CD4-positive, alpha-beta T cell treated with Interleukin-17A for 1 hour (primary cell): ENCODE measurements around the gene LYST.

Source experiments
- DNase-seq: peaks from one replicate; pipeline ENCODE4 v3.0.0-alpha.2; 2020

Gene LYST

DNA sequence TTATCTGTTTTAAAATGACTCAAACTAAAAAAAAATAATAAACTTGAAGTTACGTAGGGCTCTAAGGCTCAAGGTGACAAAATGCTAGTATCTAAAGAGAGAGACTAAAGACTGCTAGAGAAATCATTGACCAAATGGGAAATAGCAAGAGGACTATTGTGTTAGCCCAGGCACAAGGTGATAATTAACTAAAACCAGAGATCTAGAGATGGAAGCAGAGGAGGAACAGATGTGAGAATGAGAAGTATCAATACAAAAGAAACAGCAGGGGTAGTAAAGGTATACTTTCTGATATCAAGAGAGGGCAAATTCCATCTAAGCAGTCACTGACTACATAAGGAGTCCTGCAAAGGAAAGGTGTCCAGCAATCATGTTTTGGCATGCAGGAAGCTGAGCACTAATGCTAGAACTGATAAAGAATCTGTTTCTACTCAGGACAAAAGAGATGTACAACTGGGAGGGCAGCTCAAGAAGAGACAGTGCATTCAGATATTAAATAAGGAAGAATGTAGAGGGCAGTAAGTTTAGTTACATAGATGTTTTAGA, 116.9 kb downstream of the LYST start:
- no peak for DNase-seq

DNA sequence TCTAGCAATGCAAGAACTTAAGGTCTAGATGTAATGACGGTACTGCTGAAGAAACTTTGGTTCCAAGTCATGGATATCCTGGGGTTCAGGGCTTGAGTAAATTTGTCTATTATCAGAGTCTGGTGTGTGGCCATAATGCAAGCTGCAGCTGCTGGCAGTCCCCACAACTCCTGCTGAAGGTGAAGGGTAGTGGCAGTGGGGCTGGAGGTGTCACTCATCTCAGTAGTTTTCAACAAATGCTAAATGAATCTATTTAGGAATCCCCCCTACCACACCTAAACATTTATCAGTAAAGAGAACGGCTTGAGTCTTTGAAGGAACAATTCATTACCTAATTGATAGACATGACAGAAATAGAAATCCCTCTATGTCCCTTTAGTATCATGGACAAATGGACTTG, 118.0 kb downstream of the LYST start:
- no peak for DNase-seq

DNA sequence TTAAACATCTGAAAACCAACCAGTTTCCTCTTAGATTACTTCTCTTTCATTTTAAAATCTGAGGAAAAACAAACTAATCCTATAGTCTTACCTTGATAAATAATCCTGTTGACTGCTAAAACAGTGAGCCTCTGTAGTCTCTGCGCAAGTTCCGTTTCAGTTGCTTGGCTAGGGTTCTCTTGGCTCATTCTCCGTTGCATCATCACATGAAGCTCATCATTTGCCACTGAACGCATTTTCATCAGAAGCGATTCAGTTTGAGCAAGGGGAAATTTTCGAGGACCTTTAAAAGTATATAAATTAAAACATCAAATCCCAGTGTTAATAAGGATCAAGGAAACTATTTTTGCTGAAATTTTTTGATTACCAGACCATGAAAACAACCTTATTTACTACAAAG, 120.5 kb downstream of the LYST start:
- no peak for DNase-seq

DNA sequence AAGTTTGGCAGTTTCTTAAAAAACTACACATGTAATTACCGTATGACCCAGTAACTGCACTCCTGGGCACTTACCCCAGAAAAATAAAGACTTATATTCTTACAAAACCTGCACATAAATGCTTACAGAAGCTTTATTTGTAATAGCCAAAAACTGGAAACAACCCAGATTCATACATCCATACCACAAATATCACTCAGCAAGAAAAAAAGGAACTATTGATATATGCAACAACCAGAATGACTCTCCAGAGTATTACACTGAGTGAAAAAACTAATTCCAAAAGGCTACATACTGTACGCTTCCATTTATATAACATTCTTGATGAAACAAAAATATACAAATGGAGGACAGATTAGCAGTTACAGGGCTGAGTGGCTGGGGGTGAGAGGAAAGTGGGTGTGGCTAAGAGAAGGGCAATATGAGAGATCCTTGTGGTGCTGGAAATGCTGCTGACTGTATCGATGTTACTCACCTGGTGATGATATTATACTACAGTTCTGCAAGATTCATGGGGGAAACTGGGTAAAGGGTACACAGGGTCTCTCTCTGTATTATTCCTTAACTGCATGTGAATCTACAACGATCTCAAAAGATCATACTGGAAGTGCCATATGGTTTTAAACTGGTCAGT, 121.1 kb downstream of the LYST start:
- no peak for DNase-seq

DNA sequence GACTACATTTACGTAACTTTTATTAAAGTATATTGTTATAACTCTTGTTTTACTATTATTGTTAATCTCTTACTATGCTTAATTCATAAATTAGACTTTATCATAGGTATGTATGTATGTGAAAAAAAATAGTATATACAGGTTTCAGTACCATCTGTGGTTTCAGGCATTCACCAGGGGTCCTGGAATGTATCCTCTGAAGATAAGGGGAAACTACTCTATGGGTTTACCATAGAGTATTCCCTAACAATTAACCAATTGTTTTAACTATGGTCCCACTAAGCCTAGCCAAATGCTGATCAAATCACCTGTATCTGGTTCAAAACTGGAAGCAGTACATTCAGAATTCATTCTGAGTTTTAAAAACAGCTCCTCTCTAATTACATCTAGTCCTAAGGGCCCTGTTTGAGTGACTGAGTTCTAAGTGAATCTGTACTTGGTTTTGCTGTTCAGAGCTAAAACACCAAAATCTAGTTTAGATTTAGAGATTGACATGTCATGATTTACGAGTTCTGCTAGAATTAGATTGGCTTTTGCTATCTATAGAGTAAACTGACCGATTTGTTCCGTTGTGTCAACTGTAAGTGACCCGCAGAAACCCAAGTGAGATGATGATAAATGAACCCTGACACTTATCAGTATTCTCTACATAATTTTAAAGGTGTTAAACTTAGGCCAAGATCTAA, 123.6 kb downstream of the LYST start:
- no peak for DNase-seq

DNA sequence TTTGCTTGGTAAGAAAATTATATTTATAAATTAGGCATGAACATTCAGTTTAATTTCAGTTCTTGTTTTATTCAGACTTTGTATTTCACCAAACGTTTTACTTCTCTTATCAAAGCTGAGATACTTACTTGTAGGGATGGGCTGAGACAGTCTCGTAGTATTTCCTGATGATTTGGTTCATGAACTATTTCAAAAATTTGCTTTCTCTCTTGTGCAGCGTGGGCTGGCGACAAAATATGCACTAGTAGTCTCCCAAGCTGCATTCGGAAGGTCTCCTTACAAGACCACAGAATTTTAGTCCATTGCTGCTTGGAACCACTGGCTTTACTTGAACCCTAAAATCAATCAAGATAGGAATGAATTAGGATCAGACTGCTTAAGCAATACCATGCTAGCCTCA, 125.4 kb downstream of the LYST start:
- no peak for DNase-seq

DNA sequence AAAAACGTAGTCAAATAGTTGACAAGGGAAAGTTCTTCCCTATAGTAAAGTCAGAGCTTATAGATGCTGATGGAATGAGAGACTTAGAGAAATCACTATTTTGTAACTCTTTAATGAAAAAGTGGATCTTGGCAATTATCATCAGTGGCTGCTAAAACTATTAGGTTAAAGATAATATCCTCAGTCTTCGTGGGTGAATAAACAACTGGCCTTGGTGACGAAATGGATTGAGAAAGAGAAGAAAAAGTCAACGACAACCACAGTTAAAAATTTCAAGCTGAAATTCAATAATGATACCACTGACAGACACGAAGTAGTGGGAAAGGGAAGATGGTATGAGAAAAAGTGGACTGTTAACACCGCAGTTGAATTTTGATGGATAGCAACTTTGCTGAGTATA, 127.1 kb downstream of the LYST start:
- no peak for DNase-seq

DNA sequence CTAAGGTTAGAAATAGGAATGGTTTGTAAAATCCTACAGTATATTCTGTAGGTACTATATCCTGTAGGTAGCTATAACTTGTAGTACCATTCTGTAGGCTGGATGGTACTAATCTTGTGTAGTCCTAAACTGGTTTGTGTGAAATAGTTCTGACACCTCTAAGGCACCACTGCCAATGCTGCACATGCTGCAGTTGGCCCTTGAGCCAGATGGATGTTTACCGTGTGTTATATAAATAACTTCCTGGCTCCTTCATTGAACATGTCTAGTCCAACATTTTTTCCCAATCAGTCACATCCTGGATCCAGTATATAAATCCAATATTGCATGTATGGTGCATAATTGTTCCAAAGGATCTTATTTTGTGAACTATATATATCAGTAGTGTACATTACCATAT, 127.6 kb downstream of the LYST start:
- DNase-seq, result no peak

DNA sequence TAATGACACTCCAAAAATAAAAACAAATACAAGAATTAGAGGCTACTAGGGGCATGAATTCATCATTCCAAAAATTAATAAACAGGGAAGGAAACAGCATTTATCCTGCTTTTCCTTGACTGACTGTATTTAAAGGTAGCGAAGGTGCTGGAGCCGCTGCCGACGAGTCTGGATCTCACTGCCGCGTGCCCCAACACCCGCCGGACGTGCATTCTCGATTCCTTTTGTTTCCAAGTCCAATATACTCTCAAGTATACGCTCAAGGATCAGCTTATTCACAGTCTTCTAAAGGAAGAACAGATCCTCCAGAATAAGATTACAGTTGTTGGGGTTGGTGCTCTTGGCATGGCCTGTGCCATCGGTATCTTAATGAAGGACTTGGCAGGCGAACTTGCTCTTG, 129.0 kb downstream of the LYST start:
- no peak for DNase-seq

DNA sequence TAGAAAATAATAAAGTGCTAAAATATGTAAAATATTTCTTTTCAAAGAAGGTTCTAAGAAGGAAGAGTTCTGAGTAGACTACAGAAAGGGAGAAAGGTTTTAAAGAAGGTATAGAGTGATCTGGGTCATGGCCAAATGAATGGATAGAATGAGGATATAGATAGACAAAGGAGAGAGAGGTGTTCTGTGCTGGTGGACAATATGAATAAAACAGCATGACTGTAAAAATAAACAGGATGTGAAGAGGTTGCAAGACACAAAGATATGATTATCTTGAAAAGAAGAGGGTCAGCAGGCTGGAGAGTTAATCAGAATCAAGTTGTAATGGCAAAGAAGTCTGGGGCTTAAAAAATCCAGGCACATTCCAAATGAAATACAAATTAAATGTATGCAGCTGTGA, 130.4 kb downstream of the LYST start:
- DNase-seq, result no peak

DNA sequence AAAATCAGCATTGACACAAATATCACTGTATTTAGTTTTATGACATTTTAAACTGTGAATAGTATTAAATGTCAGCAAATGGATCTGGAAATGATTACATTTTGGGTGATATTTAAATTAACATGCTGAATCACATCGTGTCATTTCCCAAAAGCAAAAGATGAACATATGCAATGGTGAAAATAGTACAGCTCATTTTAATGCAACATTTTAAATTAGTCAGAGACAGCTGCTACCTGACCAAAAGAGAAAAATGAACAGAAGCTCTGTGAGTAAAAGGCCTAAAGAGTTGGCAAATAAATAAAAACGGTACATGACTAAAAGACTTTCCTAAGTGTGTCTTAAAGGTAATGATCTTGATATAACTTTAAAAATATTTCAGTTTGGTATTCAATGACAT, 131.1 kb downstream of the LYST start:
- no peak for DNase-seq

DNA sequence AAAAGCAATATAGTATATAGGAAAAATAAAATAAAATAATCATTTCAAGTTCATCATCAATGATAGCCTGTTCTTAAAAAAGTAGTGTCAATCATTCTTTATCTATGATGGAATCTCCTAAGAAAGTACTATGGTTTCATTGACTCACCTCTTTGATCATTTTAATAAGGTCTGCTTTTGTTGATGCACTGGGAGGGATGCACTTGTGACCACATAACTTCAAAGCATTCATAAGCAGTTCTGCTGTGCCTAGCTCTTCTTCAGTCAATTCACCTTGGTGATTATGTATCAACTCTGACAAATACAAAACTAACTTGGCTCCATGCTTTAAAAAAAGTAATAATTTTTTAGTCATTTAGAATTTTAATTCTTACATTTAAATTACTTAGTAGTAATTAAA, 132.4 kb downstream of the LYST start:
- DNase-seq, result peak; percentile 7

DNA sequence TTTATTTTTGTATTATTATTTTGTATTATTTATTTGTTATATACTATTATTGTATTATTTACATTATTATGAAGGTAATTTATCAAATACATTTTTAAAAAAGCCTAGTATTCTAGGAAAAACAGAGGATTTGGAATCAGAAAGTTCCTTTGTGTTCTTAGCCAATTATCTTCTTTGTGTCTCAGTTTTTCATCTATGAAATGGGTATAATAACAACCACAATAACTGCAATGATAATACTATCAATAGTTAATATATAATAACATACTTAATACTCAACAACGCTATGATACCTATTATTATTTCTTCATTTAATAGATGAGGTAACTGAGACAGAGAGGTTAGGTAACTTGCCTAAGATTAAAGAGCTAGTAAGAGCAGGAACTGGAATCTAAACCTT, 136.7 kb downstream of the LYST start:
- DNase-seq, result no peak

DNA sequence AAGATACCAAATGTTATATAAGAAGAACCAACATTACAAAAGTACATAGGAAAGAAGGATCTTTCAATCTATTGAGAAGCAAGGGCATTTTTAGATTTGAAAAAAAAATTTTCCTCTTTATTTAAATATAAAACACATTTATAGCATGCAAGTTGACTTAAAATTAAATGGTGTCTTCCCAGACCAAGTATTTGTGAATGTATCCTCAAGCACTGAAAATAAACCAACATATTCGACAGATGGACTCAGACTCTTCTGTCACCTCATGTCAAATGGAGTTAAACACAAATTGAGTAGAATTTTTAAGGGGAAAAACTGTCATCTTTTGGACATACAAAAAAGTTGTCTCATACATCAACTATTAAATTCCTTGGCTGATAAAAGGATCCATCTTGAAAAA, 140.1 kb downstream of the LYST start:
- DNase-seq, result no peak

DNA sequence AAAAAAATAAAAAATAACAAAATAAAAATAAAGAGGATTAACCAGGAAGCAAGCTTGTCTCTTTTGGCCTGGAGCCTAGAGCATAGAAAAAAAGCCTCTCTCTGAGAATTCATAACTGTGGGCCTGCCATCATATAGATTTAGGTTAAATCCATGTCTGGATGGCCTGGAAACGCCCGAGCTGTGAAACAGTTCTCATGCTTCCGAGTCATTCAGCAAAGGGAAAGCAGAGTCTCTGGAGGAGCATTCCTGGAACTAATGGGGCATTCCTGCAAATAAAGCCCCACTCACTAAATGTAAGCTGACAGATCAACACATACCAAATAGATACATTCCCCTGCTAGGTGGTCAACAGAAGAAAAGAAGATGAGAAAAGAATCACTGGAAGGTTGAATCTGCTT, 141.3 kb downstream of the LYST start:
- DNase-seq, result no peak

DNA sequence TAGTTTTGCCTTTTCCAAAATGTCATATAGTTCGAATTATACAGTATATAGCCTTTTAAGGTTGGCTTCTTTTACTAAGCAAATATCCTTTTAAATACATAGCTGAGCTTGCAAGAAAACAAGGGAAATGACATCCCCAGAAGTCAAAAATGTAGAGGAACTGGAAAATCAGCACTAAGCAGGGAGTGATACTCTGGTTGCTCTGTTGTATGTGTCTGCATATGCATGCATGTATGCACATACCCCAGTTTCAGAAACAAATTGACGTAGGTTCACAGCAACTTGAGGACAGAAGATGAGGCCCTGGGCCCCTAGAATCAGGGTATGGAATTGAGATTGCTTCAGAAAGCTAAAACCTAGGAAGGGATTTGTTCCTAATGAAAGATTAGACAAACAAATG, 142.0 kb downstream of the LYST start:
- DNase-seq, result no peak

DNA sequence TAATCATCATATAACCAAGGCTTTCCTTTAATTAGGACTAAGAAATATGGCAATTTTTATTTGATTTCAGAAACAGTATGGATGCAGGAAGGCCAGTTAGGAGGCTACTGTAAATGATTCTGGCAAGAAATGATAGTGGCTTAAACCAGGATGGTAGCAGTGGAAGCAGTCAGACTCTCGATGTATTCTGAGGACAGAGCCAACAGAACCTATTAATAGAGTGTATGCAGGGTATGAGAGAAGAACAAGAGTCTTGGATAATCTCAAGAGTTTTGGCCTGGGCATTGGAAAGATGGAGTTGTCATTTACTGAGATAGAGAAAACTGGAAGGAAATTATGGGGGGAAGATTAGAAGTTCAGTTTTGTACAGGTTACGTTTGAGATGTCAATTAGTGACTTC, 143.8 kb downstream of the LYST start:
- DNase-seq, result no peak

DNA sequence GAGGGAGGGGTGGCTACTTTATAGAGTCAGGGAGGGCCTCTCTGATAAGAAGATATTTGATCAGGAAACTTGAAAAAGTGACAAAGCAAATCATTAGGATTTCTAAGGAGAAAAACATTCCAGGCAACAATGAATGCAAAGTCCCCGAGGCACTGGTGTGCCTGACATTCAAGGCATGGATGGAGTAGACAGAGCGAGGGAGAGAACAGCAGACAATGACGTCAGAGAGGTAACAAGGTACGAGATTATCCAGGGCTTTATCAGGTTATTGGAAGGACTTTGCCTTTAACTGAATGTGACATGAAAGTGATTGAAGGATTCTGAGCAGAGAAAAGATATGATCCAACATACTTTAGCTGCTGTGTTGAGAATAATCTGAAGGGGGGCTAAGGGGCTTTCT, 144.7 kb downstream of the LYST start:
- no peak for DNase-seq

DNA sequence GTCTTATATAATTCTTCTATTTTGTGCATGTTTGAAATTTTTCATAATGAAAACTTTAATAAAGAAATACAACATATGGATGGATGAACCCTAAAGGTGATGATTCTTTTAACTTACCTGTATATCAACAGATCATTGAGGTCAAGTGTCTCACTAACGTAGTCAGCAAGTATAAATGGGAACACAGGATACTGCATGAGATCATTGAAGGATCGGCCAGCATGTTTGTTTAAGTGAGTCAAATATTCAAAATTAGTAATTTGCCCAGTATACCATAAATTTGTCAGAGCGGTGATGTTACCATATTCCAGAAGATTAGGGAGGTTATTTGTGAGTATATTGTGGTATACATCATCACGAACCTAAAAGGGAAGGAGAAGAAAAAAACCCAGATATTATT, 146.2 kb downstream of the LYST start:
- no peak for DNase-seq

DNA sequence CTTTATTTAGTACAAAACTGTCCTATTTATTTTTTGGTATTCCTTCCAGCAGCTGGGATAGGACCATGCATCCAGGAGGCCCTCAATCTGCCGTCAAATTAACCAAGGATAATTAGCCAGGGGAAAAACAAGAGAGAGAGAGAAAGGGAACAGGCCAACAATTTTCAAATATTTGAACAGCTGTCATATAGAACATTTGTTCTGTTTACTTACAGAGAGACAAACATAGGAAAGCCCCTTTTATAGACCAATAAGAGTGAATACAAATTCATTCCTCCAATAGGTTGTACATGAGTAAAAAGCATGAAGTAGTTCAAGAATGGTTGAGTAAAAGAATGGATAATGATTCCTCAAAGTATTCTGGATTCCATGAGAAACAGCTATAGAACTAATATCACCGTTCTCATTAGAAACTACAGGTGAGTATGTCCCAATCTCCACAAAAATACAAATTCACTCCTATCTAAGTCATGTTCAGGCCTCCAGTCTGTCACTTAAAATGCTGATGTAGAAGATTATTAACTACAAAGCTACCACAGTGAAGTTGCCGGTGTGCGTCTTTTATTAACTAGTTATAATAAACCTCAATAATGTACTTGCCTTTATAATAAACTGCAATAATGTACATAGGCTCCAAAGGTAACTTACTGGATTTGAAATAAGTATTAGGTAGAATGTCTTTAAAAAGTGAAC, 152.4 kb downstream of the LYST start:
- no peak for DNase-seq

DNA sequence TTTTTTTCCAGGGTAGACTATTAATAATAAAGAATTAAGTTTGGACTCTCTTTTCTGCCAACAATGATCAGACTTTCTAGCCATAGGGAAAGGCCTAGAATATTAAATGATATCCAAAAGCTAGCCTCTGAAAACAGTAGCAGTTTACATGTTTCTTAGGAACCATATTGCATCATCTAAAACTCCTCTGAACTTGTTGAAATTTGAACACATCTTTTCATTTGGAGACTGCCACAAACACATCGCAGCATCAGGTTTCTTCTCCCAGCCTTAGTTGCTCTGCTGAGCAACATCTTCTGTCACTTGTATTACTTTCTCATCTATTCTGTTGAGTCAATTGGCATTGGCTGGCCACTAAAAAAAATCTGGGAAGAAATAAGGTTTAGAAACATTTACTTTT, 153.9 kb downstream of the LYST start:
- DNase-seq, result no peak

DNA sequence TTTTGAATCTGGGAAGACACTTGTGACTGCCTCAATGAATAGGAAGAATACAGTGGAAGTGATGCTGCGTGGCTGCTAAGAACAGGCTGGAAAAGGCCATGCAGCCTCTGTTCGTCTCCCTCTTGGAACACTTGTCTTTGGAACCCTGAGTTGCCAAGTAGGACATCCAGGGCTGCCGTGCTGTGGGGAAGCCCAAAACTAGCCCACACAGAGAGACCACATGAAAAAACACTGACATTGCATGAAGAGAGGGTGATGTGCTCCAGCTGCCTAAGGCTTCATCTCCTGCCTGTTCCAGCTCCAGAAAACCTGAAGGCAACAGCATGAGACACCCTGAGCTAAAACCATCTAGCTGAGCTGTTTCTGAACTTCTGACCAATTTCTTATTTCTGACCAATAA, 156.0 kb downstream of the LYST start:
- no peak for DNase-seq

DNA sequence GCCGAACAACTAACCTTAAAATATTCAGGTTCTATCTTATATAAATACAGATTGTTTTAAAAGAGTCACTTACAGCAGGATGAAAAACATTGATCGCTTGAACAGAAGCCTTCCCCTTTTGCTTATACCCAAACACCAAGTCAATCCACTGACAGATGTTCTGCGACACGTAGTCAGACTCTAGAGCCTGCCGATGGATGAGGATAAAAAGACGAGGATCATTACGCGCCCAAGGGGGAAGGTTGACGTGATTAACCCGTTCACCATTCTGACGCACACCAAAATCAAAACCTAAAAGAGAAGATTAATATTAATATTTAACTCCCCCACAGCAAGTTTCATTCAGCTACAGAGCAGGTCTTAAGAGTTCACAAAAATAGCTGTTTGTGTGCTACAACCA, 157.7 kb downstream of the LYST start:
- no peak for DNase-seq

DNA sequence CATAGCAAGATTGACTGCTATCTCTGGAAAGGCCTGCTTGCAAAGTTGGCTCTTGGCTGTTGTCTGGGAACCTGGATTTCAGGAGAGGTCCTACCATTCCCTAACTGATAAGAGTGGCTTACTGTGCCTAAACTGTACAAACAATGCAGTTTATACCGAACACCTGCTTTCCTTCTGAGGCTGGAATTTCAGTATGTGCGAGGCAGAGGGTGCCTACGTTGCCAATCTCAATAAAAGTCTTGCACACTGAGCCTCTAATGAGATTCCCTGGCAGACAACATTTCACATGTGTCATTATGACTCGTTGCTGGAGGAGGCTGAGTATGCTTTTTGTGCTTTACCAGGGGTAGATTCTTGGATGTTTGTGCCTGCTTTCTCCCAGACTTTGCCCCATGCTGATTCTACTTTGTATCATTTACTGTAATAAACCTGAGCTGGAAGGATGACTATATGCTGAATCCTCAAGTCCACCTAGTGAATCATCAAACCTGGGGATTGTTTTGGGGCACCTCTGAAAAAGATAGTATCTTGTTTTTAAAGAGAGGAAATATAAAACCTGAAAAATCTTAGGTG, 158.2 kb downstream of the LYST start:
- no peak for DNase-seq
